NCI-H82 treated with DMSO at 0.1 percent for 48 hours (cell line): ENCODE measurements around the gene MORF4L2.

Experiments
- DNase-seq: peaks from one replicate; lab custom pipeline; 2025; ENCODE audit not compliant: unreplicated experiment; lab: John Stamatoyannopoulos, UW

MORF4L2 gene

DNA sequence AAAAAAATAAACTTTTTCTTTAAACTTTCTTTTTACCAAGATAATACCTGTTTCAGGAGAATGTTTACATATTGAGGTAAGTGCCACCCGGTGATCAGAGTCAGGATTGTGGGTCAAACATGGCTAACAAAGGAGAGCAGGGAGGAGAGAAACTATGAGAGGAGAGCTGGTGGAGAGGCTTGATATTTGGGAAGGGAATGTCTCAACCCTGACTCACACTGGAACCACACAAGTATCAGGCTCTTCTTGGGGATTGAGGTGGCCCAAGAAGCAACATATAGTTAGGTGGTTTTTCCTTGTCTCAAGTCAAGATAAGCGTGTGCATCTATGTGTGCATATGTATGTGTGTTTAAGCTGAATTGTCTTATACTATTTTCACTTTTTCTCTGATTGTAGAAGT, 51.1 kb downstream of the MORF4L2 start:
- no peak for DNase-seq

DNA sequence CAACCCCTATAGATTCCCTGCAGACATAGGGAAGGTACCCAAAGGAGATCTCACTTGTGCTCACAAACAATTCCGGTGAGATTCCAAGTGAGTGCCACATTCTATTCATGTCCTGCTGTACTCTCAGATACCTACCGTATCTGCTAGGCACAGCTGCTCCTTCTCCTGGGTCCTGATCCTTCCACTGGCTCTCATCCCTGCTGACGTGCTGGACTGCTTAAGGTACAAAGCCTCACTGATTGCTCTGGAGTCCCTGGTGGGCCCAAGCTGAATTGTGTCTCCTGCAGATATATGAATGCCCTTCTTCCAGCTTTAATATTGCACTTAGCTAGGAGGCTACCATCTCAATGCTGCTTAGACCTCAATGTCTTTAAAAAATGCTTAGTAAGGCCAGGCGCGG, 55.4 kb downstream of the MORF4L2 start:
- no peak for DNase-seq

GRCh38 chrX:103630171-103630511, 56.4 kb downstream of the MORF4L2 start:
- no peak for DNase-seq

GRCh38 chrX:103629318-103630170, 57.0 kb downstream of the MORF4L2 start:
- peak; percentile 62 for DNase-seq

DNA sequence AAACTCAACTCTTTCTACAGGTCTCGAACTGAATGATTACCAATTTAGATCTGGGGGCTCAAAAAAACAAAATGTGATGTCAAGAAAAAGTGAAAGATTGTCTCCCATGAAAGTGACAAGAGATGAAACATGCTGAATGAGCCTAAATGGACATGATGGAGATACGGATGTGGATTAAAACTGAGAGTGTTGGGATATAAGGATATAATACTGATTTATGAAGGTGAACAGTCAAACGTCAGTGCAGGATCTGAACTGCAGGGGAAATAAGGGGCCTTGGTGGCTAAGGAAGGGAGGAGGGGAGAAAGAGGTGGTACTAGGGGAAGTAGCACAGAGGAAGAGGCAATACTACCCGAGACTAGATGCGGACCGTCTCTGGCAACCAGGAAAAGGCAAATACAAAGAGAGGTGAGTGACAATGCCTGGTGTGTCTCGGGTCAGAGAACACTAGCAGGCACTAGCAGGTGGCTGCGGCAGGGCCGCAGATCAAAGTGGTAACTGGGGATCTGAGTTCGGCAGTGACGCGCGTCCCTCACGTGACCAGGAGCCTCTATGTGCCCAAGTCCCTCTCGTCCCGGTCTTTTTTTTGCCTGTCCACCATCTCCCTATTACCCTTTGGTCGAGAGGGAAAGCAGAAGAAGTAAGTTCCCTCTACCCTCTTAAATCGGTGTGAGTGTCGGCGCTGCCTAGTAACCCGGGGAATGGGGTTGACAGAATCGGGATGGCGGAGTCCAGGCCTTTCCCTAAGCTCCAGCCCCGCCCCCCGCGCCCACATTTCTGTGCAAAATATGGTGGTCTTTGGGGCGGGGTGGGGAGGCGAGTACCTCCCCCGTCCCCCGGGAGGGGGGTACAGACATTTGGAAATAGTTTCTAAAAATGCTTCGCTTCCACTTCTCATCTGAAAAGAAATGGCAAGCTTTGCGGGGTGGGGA, 57.8 kb downstream of the MORF4L2 start, which contains the start of gene TCEAL1:
TCEAL1 (plus strand) TSS at position 590 of the 932 bp plus-strand sequence. CDS start 942 bp downstream, outside the sequence.
- DNase-seq = peak; percentile 49

- no peak for DNase-seq
Observed at GRCh38 chrX:103626855-103627254, 59.6 kb downstream of the MORF4L2 start.
